ENCODE measurements around the gene PSMA2.
"Not testable (repeated sequence)": the region's sequence is repeated elsewhere in the genome, so short reads cannot be mapped to it uniquely, and the experiment has no call there.

Gene PSMA2

DNA sequence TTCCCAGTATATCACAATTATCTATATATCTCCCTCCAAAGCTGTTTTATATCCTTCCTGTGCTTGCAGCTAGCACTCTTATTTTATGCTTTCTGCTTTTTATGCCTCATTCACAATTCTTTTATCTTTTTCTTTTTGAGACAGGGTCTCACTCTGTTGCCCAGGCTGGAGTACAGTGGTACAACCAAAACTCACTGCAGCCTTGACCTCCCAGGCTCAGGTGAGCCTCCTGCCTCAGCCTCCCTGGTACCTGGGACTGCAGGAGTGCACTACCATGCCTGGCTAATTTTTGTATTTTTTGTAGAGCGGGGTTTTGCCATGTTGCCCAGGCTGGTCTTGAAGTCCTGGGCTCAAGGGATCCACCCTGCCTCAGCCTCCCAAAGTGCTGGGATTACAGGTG lies 25.8 kb downstream of the PSMA2 start:
- no peak for DNase-seq (ENCODE audit: low read depth)

DNA sequence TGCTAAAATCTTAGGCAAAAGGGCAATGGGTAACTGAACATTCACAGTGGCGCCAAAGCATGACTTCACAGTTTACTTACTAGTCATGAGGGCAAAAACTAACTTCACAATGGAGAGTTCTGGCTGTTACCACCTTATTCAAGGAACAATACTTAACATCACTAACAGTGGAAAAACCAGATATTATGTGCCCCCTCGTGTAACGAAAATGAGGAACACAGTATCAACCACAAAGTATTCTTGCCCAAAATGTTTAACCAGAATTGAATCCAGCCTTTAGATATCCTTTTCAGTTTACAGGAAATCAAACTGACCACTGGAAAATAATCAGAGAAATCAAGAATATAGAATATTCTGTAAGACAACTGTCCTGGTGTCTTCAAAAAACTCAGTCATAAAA lies 29.6 kb downstream of the PSMA2 start:
- no peak for DNase-seq (ENCODE audit: low read depth)

DNA sequence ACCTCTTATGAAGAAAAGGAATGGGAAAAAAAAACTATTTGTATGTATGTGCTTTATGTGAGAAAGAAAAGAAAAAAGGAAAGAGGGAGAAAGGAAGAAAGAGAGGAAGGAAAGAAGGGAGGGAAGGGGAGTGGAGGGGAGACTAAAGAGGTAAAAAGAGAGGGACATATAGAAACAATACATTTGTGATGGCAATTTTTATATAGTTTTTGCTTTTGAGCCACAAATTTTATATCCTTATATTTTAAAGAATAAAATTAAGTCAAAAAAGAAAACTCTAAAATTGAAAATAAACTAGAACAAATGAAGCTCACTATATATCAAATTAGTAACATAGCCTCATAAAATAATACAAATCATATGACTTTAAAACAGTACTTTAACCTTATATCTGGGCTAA lies 31.1 kb downstream of the PSMA2 start:
- DNase-seq (ENCODE audit: low read depth), result no peak

DNA sequence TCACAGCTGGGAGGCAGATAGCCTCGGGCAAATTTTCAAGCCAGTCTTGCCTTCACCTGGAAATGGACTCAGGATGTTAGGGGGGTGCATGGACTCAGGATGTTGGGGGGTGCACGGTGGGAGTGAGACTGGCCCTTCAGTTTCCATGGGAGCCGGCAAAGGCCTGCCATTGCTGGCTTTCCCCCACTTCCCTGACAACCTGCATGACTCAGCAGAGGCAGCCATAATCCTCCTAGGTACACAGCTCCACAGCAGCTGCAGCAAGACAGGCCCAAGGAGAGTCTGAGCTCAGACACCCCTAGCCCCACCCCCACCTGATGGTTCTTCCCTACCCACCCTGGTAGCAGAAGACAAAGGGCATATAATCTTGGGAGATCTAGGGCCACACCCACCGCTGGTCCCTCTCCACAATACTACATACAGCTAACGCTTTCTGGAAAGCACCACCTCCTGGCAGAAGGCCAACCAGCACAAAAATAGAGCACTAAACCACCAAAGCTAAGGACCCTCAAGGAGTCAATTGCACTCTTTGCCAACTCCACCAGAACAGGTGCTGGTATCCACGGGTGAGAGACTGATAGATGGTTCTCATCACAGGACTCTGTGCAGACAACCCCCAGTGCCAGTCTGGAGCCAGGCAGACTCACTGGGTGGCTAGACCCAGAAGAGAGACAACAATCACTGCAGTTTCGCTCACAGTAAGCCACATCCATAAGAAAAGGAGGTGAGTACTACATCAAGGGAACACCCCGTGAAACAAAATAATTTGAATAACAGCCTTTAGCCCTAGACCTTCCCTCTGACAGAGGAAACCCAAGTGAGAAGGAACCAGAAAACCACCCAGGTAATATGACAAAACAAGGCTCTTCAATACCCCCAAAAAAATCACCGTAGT lies 38.4 kb downstream of the PSMA2 start:
- DNase-seq (ENCODE audit: low read depth), result no peak

DNA sequence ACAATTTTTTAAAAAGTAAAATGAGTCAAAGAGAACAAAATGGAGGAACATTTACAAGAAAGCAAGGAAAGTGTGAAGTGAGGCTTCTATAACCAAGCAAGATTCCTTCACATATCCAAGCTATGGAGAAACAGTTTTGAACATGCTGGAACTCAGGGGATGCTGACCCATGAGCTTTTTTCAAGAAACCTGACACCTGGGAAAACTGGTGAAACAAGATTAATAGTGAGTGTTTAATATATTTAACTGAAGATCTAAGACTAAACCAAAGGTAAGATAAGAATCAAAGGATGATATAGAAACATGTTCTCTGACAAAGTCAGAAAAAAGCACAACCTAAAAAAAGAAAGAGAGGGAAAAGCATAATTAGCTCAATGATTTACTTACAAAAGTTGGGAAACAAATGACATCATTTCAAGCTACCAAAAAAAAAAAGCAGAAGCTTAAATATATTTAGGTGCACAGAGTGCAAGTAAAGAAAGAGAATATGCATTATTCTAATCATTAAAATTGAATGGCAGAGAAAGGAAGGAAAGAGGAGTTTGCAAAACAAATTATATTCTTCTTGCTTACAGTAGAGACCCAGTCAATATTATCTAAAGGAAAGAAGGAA lies 45.0 kb downstream of the PSMA2 start:
- no peak for DNase-seq (ENCODE audit: low read depth)

DNA sequence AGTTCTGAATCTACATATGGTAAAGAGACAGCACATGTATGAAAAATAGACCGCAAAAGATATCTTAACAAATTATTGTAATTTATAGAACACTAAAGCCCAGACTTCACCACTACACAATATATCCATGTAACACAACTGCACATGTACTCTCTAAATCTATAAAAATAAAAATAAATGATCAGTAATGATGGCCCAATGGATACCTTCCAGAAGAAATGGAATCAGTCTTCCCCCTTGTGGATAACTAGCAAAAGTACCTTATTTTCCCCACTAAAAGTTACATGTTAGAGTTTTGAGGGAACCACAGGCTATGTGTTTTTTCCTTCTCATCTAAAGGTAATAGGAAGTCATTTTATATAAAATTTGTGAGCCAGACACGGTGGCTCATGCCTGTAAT lies 45.8 kb downstream of the PSMA2 start:
- no peak for DNase-seq (ENCODE audit: low read depth)

GRCh38 chr7:42885183-42885582 lies 46.8 kb downstream of the PSMA2 start:
- DNase-seq (ENCODE audit: low read depth), result not testable (repeated sequence)

DNA sequence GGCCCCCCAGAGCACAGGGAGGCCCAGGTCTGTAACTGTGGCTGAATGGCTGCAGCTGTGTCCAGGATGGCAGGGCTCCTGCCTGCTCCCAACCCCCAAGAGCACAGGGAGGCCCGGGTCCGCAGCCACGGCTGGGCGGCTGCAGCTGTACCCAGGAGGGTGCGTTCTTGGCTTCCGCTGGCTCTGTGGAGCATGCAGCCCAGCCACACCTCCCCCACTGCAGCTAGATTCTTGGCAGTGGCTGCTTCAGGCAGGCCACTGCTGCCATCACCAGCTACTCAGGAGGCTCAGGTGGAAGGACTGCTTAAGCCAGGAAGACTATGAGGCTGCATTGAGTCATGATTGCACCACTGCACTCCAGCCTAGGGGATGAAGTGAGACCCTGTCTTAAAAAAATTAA lies 48.0 kb downstream of the PSMA2 start:
- DNase-seq (ENCODE audit: low read depth), result no peak

- no peak for DNase-seq (ENCODE audit: low read depth)
Observed at GRCh38 chr7:42880392-42880791, 51.6 kb downstream of the PSMA2 start.

- no peak for DNase-seq (ENCODE audit: low read depth)
Observed at GRCh38 chr7:42878303-42878702, 53.7 kb downstream of the PSMA2 start.

DNA sequence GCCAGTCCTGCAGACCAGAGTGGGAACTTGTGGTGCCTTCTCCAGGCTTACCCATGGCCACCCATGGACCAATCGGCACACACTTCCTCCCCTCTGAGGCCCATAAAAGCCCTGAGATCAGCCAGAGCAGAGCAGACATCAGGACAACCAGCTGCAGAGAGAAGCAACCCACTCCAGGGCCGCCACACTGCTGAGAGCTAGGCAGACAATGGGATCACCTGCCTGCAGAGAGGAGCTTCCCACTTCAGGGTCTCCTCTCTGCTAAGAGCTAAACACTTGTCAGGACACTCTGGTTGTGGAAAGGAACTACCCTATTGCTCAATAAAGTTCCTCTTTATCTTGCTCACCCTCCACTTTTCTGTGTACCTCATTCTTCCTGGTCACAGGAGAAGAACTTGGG lies 54.1 kb downstream of the PSMA2 start:
- no peak for DNase-seq (ENCODE audit: low read depth)

GRCh38 chr7:42876182-42877068 lies 55.5 kb downstream of the PSMA2 start:
- no peak for DNase-seq (ENCODE audit: low read depth)

DNA sequence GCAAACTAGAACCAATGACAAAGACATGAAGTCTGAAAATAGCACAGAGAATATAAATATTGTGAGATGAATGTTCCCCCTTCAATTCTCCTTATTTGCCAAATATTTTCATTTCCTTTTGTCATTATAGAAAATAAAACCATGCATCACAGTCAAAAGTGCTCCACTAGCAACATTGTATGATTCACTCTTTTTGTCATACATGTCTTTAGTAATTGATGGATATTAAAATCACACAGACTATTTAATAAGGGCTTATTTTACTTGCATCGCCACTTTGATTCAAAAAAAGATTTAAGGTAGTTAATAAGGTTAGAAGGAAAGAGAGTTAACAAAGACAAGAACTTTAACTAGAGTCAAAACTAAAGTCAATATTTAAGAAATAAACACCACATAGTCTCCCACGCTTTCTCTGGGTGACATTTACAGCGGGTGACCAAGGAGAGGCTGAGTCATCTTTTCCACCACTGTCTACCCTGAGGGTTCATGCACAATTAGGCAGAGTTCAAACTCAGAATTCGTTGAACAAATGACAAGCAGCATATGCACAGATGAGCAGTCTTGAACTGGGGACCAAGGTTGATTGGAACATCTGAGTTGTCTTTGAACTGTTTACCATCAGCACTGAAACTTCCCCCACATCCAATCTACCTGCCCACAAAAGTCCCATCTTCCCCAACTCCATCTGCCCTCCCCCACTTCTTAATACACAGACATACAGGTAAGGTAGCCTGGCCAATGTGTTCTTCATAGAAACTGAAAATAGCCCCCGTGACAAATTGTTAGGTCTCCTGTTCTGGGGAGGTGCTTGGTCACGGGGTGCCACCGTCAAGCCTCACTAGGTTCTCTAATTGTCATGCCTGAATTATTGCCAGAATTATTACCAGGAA lies 62.6 kb downstream of the PSMA2 start:
- no peak for DNase-seq (ENCODE audit: low read depth)

DNA sequence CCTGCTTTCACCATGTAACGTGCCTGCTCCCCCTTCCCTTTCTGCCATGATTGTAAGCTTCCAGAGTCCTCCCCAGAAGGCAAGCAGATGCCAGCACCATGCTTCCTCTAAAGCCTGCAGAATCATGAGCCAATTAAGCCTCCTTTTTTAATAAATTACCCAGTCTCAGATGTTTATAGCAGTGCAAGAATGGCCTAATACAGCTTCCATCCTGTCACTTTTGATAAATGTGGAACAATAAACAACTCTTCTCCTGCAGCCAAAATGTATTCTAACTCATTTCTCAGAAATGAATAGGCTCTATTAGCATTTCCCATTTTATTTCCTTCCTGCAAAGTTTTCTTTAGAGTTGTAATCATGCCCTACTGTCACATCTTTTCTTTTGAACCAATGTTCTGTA lies 63.5 kb downstream of the PSMA2 start:
- no peak for DNase-seq (ENCODE audit: low read depth)

Data from activated gamma-delta T cell treated with anti-CD3 and anti-CD28 coated beads, Interleukin-2, amount 50 U/mL, for 16 hours (primary cell).